NCI-H526 treated with DMSO at 0.1 percent for 48 hours (cell line): ENCODE data around the gene EGFR.

ENCODE experiments used
- DNase-seq: peaks from one replicate; lab custom pipeline; 2025; lab: John Stamatoyannopoulos, UW

The EGFR gene

DNA sequence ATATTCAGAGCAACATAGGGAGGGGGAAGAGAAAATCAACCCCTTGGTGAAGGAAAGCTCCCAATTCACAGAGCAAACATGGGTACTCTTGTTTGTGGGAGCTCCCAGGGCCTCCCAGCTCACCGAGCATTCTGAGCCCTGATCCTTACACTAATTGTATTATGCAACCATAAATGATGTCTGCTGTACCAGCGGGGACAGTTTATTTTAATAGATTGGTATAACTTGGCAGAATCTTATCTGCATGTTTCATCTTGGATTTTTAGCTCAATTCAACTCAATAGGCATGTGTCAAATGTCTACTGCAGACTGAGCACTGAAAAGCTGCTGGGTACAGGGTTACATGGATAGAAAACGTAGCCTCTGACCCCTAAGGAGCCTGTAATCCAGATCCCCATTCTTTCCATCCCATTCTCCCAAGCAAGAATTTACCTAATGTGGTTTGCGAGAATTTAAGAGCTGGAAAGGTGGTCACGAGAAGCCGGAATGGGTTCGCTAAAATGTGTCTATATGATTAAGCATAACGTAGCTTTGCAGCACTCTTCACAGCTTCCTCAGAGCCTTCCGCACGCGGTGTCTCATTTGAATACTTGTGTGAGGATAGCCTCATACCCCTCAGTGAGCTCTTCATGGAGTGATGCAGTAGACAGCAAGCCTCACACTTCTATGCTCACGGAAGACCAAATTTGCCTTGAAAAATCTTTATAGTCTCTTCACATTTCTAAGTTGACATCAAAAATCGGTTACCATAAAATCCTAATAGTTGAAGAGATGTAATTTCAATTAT is 18.3 kb downstream of the EGFR start:
- no peak for DNase-seq

DNA sequence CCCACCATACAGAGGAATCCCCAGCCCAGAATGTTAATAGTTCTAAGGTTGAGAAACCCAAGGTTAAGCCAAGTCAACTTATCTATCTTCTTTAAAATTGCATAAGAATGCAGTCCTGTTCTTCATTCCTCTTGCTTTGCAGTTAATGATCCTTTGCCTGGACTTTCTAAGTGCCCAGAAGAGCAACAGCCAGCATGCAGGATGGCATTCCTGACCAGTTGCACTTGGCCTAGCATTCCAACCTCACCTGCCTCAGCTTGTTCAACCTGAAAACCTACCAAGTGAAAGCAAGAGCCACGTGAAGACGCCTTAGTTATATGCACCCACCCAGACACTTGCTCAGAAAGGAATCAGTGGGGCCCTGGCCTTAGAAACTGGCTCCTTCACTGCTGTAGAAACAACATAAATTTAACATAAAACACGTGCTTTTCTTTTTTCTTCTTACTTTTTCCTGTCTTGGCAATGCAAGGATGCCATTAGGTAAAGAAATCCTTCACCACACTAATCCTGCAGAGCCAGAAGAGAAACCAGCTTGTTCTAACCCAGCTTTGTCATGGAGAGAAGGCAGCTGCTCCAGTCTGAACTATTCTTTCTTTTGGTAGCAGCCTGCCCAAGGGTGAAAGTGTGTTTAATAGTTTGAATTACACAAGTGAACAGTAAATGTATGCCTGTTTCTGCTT is 25.0 kb downstream of the EGFR start:
- DNase-seq, result no peak

DNA sequence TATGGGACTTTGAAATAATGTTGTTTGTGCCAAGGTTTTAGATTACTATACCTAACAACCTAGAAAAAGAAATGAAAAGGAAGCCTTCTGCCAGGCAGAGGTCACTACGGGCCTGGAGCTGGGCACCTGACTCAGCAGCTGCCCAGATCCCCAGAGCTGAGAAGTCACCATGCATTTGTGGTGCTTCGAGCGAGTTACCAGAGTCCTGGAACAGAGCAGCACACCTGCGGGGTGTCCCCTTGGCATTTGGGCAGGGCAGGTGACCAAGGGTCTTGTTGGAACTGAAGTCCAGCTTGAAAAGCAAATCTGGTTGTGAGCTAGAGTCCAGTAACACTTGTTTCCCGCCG is 25.5 kb downstream of the EGFR start:
- DNase-seq, result no peak

DNA sequence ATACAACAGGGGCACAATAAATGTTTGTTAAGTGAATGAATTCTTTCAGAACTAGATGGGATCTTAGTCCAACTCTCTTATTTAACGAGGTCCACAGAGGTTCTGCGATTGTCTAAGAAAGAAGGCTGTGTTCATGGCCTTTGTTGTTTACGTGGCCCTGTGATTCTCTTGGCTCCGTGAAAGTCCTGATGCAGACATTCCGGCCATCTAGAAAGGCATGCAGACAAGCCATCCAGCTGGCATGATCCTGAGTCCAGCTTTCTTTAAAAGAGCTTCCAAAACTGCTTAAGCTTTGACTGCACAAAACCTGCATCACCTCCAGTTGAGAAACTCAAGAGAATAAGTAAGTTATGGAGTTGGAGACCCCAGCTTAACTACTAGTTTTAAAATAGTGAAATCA is 26.0 kb downstream of the EGFR start:
- DNase-seq, result no peak

DNA sequence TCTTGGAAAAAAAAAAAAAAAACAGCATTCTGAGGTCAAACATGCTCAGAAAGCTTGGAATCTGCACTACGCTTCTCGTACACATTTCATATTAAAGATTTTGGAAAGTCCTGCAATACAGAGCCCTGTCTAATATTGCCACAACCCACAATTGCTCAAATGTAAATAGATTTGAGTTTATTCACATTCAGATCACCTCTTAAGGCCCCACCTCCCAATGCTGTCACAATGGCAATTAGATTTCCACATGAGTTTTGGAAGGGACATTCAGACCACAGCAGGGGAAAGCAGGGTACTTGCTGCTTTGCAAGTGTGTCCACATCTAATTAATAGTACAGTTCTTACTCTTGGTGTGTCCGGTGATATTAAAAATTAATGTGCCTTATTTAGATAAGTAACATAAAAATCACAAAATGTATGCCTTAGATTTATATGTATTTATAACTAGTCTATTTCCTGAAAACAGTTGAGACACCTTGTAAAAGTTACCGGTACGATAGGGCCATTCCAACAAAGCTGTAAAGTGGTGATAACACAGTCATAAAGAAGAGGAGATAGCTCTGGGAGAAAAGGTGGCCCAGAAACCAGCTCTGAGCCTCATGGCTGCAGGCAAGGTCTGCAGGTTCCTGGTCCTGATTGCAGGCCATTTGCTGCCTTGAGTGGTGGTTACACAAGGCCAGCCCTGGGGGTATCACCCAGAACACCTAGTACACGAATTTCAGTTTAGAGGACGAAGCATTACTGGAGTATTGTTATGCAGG is 27.9 kb downstream of the EGFR start:
- DNase-seq, result no peak

DNA sequence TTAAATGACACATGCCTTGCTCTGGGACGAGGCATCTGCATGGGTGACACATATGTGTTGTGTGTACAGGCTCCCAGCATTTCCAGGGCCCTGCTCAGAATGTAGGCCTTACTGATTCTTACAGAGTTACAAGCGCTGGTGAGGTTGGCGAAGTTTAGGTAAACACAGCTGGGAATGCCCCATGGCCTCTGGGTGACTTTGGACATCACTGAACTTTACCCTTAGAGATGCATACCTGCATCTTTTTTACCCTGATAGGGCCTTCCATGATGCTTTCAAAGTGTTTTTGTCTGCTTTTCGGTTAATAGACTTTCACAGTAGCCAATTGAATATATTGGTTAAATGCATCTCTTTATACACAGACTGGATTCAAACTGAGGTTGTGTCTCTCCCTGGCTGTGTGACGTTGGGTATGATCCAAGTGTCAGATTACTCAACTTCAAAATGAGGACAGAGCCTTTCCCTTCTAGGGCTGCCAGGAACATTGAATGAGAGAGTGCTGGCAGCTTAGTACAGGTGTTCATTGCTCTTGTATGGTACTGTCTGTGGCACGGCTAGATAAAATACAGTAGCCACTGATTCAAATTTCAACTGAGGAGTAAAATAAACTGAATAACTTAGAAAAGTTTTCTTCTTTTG is 29.5 kb downstream of the EGFR start:
- no peak for DNase-seq

DNA sequence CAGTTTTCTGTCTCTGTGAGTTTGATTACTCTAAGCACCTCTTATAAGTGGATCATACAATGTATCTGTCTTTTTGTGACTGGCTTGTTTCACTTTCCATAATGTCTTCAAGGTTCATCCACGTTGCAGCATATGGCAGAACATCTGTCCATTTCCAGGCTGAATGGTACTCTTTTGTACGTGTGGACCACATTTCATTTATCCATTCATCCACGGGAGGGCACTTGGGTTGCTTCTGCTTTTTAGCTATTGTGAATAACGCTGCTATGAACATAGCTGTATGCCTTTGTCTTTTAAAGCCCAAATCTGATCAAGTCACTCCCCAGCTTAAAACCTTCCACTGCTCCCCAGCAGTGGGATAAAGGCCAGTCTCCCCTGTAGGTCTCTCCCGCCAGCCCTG is 31.5 kb downstream of the EGFR start:
- no peak for DNase-seq

DNA sequence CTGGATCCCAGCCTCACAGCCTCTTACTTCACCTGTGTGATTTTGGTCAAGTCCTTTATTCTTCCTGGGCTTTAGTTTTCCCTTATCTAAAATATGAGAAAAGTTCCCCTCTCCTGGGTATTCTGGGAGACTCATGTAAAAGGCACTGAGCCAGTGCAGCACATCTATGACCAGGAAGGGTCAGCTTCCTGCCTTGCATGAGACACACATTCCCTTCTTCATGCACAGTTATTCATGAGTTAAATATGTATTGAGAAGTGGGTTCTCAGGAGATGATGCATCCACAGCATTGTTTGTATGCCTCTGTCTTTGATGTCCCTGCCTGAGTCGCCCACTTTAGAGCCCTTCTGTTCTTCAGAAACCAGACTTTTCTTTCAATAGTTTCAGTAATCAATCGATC is 33.3 kb downstream of the EGFR start:
- DNase-seq, result no peak

DNA sequence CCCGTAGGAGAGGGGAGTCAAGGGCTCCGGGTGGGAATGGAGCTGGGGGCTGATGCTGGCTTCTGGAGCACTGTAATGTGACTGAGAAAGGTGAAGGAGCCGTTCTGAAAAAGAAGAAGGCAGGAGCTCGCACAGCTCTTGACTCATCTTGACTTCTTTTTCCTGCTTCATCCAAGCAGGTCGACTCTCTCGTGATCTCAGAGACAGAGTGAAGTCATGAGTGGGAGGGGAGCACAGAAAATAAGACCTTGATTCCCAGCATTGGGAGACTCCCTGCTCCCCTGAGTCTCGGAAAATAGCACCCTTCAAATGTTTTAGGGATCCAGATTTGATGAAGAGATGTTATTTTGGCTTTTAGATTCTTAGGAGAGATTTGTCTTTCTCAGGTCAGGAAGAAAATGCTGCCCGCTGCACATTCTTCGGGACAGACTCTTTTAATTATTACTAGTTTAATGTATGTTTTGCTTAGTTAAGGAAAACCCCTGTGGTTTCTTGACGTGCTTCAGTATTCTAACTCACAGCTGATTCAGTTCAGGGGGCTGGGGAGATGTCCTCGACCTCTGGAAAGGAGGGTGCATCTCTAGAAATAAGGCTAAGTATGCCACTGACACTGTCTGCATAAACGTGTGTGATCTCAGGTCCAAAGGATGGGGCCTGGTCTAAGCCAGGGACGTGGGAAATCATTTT is 34.1 kb downstream of the EGFR start:
- no peak for DNase-seq

DNA sequence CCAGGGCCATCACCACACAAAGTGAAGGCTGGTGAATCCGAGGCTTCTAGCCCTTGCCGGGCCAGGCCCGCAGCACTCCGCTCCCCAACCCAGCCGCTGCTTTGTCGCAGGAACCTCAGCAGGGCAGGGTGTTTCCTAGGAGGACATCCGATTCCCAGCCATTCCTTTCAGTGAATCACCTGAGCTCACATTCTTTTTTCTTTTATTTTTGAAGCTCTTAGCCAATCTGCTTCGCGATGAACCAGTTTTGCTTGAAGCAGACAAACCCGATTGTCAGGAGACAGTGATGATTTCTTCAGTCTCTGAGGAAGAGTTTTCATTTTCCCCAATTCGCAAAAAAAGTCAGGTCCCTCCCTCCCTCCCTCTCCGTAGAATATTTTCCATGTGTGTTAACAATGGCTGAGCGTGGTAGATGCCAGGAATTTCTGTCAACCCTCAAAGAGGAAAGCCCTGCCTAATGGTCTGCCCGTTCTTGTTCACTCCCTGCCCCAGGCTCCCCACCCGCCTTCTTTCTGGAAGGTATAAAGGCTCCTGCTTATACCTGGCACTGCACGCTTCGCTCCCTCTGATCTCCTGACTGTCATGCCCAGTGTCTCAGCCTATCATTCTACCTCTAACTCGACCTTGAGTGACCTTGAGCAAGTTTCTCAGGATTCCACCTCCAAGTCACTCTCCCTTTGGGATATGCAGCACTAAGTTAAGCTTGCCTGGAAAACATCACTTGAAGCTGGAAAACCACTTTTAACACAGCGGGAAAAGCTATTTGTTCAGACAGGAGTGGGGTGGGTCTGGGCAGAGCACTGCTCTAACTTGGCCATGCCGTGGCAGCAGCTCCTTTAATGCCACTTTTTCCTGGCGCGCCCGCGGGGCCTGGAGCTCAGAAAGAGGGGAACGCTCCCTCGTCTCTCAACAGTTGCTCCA is 35.1 kb downstream of the EGFR start:
- no peak for DNase-seq

DNA sequence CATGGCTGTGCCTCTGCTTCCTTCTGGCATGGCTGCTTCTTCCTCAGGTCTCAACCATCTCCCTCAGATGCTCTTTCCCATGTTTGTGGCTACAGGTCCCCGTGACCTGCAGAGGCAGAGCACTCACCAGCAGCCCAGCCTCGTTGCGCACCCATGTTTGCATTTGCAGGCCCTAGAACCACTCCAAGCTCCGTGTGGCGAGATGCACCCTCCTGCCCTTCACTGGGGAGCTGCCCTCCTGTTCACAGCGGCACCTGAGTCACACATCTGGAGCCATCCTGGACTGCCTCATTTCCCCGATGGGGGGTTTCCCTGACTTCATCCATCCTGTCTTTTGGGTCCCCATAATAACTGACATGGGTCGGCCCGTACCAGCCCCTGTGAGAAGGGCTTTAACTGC is 35.9 kb downstream of the EGFR start:
- DNase-seq, result no peak

DNA sequence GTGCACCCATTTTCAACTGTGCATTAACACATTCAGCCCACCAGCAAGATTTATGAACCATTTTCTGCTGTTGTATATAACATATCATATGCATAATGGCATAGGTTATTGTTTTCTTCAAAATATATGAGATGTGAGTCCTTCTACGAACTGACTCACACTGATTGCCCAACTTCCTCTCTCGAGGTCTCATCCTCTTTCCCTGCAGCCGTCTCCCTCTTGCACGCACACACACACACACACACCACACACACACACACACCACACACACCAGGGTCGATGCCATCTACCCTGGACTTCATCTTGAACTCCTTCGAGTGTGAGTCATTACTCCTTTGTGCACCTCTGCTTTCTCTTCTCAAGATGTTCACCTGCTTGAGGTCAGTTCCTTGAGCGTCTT is 36.7 kb downstream of the EGFR start:
- no peak for DNase-seq

DNA sequence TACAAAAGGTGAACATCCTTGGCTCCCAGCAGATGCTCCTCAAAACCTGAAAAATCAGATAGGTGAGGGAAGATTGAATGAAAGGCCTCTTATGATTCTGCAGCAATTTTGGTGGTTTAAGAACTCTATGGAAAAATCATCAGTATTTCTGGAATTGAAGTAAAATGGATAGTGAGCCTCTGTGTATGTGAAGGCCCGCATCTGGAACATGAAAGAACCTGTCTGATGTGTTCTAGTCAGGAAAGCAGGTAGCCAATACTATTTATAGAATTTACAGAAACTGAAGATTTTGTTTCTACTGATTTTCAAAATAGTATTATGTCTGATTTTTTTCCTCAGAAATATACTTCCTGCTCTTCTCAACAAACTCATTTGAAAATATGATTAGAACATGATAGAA is 37.3 kb downstream of the EGFR start:
- no peak for DNase-seq

DNA sequence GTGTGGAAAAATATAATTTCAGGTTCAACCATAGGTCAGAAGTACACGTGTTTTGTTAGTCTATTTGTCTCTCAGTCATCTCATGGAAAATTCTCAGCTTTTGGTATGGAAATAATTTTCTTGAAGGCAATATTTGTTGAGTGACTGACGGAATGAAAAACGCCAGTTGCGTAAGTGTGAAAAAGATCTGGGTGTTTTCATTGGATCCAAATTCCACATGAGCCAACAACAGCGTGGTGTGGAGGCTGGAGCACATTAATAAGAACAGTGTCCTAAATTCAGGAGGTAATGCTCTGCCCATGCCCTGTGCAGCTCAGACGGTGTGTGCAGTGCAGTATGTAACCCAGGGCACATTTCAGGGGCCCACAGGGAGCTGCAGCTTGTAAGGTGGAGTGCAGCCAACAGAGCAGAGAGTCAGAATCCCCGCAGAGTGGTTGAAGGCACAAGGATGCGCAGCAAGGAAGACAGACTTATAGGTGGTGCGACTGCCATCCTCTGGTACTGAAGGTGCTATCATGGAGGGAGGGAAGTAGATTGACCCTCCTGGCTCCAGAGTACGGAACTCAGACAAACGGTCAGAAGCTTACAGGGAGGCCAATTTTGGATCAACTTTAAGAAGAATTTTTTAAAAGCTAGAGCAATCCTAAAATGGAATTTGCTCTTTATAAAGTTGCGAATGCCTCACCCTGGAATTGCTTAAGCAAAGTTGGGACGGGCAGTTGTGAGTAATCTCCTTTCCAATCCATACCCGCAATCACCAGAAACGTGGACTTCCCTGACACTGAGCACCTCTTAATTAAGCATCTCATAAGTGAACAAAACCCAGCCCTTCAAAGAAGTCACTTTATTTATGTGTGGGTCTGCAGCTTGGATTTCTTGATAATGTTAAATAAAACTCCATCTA is 38.0 kb downstream of the EGFR start:
- DNase-seq, result no peak

DNA sequence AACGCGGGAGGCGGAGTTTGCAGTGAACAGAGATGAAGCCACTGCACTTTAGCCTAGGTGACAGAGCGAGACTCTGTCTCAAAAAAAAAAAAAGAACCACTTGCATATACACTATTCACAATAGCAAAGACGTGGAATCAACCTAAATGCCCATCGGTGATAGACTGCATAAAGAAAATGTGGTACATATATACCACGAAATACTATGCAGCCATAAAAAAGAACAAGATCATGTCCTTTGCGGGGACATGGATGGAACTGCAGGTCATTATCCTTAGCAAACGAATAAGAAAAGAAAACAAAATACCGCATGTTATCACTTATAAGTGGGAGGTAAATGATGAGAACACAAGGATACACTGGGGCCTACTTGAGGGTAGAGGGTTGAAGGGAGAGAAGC is 39.5 kb downstream of the EGFR start:
- no peak for DNase-seq

DNA sequence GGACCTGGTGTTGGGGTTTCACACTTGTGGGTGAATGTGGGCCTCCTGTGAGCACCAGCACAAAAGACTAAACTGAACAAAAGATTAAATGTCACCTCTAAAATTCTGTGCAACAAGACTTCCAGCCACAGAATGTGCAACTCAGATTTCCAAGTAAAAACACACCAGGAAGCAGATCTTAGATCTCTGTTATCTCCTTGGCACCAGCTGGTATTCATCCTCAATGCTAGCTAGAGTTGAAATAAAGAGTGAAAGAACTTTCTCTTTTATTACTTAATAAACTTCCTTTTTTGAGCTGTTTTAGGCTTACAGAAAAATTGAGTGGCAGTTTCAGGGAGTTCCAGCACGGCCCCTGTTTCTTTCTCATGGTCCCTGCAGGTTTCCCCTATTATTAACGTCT is 40.2 kb downstream of the EGFR start:
- no peak for DNase-seq

DNA sequence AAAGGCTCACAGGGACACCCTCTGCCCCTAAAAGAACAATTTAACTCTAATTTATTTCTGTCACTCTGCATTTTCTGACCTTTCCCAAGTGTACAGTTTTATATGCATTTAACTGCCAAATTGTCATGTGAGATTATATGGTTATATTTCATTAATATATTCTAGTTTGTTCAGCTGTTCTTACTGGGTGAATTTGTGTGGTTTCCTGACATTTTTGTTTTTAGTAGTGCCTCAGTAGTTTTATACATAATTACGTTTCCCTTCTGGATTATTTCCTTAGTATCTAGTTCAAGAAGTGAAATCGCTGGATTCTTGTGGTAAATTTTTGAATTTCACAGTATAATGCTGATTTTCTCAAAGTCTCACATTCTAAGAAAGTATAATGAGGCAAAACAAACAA is 41.3 kb downstream of the EGFR start:
- DNase-seq, result no peak

DNA sequence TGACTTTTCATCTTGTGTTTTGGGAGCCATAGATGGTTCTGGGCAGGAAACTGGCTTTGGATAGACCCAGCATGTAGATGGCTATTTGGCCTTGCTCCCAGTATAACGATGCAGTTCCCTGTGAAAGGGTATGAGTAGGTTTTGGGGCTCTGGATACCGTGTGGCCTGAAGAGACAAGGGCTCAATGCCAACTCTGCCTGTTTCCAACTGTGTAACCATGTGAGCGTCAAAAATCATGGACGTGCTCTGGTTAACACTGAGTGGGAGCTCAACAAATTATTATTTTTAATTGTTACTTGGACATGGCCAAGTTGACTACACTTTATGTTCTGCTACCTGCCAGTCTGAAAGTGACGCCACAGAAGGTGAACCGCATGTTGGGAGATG is 41.8 kb downstream of the EGFR start:
- DNase-seq, result no peak

DNA sequence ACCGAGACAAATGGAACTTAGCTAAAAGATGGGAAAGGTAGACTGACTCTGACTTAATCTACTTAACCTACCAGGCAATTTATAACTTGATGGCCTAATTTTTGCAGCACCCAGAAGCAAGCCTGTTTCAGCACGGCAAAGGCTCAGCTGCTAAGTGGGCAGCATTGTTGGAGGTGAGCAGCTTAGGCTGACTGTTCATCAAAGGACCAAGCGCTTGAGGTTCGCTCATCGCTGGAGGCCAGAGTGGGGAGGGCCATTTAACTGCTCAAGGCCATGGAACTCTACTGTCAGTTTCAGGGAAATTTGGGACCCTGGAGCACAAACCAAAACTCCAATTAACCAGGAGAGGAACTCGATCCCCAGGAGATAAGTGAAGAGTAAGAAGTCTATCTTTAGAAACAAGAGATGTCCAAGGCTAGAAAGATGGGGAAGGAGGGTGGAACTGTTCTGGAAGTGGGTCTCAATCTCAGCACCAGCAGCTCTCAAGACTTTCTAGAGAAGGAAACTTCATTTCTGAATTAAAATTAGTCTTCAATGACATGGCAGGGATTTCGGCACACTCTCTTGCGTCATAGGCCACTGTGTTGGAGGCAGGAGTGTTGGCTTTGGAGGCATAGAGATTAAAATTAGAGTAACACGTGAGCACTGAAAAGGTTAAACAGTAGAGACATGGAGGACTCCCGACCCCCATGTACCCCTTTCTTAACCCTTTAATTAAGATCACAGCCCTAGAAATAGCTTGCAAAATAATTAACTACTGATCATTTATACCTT is 43.1 kb downstream of the EGFR start:
- no peak for DNase-seq
